OCI-LY7 (cell line): ENCODE results near the gene ZNF609.

Experiments used
- EZH2phosphoT487 ChIP-seq: fragments of 200-600 bp; sonication (generic); IDR thresholded peaks from 2 replicates; pipeline ENCODE4 v1.6.1; 2018; ENCODE audit warnings: low read depth, borderline replicate concordance, mild to moderate bottlenecking, mixed run types, antibody characterized with exemption, low read length, moderate library complexity, mixed read lengths
- TF ChIP-seq, protein P1 (sequence below): fragments of 200-600 bp; sonication (generic); conservative IDR thresholded peaks from 2 replicates; pipeline ENCODE4 v1.5.1; 2014; ENCODE audit warnings: mild to moderate bottlenecking, antibody characterized with exemption, low read length, moderate library complexity, mixed read lengths

GRCh38 chr15:64559243-64559642, 98.9 kb downstream of the ZNF609 start:
- TF ChIP-seq, protein P1, sequence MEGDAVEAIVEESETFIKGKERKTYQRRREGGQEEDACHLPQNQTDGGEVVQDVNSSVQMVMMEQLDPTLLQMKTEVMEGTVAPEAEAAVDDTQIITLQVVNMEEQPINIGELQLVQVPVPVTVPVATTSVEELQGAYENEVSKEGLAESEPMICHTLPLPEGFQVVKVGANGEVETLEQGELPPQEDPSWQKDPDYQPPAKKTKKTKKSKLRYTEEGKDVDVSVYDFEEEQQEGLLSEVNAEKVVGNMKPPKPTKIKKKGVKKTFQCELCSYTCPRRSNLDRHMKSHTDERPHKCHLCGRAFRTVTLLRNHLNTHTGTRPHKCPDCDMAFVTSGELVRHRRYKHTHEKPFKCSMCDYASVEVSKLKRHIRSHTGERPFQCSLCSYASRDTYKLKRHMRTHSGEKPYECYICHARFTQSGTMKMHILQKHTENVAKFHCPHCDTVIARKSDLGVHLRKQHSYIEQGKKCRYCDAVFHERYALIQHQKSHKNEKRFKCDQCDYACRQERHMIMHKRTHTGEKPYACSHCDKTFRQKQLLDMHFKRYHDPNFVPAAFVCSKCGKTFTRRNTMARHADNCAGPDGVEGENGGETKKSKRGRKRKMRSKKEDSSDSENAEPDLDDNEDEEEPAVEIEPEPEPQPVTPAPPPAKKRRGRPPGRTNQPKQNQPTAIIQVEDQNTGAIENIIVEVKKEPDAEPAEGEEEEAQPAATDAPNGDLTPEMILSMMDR = no peak
- TF ChIP-seq EZH2phosphoT487 = no peak
